HepG2 (cell line): ENCODE data around the gene C1orf35. TPM values are rescaled to one million over a fixed set of nuclear protein-coding genes. Genes with fewer than 3 reads are reported as not detected.

Experiments
- ATAC-seq: fragments of 200-7000 bp; cut with Tn5 transposase; 3 replicates; pipeline ENCODE4 v1.9.1; 2020; ENCODE audit warnings: mild to moderate bottlenecking, moderate library complexity
- Bru-seq: library from RNA; stranded (reverse); fragments of 400-500 nt; gene quantifications from one replicate; lab custom pipeline; 2021; lab: Mats Ljungman, UMichigan
- BruChase-seq, 2 experiments: library from RNA; stranded (reverse); fragments of 400-500 nt; gene quantifications; one replicate each; lab custom pipeline; 2021; lab: Mats Ljungman, UMichigan
- BruUV-seq: library from RNA; stranded (reverse); fragments of 400-500 nt; replicated peaks from 2 replicates; lab custom pipeline; 2021; lab: Mats Ljungman, UMichigan
- CTCF ChIA-PET: fragments of 300-600 bp; formaldehyde crosslinking; extraction: SDS; loops from one replicate; lab custom pipeline; 2021; ENCODE audit warnings: low total read pairs, inconsistent platforms, low intra/inter-chr PET ratio; lab: Yijun Ruan, JAX
- POLR2A ChIA-PET: fragments of 350-600 bp; sonication (Branson Sonifier 250); formaldehyde crosslinking; loops from one replicate; lab custom pipeline; 2020; ENCODE audit warnings: antibody characterized with exemption, inconsistent platforms; lab: Yijun Ruan, JAX
- DNase-seq: peaks from one replicate; pipeline ENCODE4 v3.0.0-alpha.2; 2015; ENCODE audit warnings: low spot score
- FAIRE-seq: peaks from 3 replicates; lab custom pipeline; 2011; peaks lifted over from hg19 to GRCh38; lab: Jason Lieb, UNC
- H2AFZ ChIP-seq: one replicate; pipeline ENCODE4 v1.6.1; 2011; ENCODE audit warnings: low read length, inconsistent platforms
- H3K27ac ChIP-seq: fragments of 300-600 bp; 3 replicates; pipeline ENCODE4 v1.8.0; 2011; ENCODE audit warnings: mixed run types, mild to moderate bottlenecking, mixed read lengths, low read length, inconsistent platforms; ENCODE audit not compliant: insufficient read depth; ENCODE audit errors: extremely low read length
- H3K27me3 ChIP-seq, 2 experiments: fragments of 200-600 bp in 1 of 2; 2 replicates in 1 of 2; 3 replicates in 1 of 2; pipeline versions ENCODE4 v1.6.0 to v1.8.0; 2011; ENCODE audit warnings: low read length in 2 of 2, mild to moderate bottlenecking in 2 of 2, moderate library complexity in 2 of 2, inconsistent platforms in 1 of 2; ENCODE audit not compliant: insufficient read depth in 2 of 2, control insufficient read depth in 1 of 2
- H3K36me3 ChIP-seq, 2 experiments: fragments of 200-600 bp in 1 of 2; replicated peaks in 1 of 2; 2 replicates in 1 of 2; 3 replicates in 1 of 2; pipeline versions ENCODE4 v1.5.1 to v1.8.0; 2011; ENCODE audit warnings: low read length in 2 of 2, inconsistent platforms in 1 of 2; ENCODE audit not compliant: insufficient read depth in 2 of 2, control insufficient read depth in 1 of 2
- H3K4me1 ChIP-seq: 2 replicates; pipeline ENCODE4 v1.5.1; 2012; ENCODE audit warnings: low read length, inconsistent platforms; ENCODE audit not compliant: insufficient read depth
- H3K4me2 ChIP-seq: 2 replicates; pipeline ENCODE4 v1.6.0; 2011; ENCODE audit warnings: low read depth, low read length, inconsistent platforms
- H3K4me3 ChIP-seq, 3 experiments: fragments of 200-600 bp in 1 of 3; sonication (generic), shearing (Covaris generic) in 1 of 3; replicated peaks in 1 of 3; 2 replicates each; pipeline ENCODE4 v1.5.1; 2011 to 2016; ENCODE audit warnings: low read length in 3 of 3, inconsistent platforms in 2 of 3, low read depth in 2 of 3, mild to moderate bottlenecking in 2 of 3, control low read depth in 1 of 3, mixed read lengths in 1 of 3; ENCODE audit not compliant: insufficient read depth in 1 of 3
- H3K79me2 ChIP-seq: one replicate; pipeline ENCODE4 v1.6.1; 2011; ENCODE audit warnings: low read length, inconsistent platforms; ENCODE audit not compliant: insufficient read depth
- H3K9ac ChIP-seq: 2 replicates; pipeline ENCODE4 v1.6.0; 2011; ENCODE audit warnings: mild to moderate bottlenecking, low read depth, low read length, inconsistent platforms; ENCODE audit not compliant: insufficient read depth
- H3K9me3 ChIP-seq: 2 replicates; pipeline ENCODE4 v1.5.1; 2012; ENCODE audit warnings: mild to moderate bottlenecking, low read length
- H4K20me1 ChIP-seq: 2 replicates; pipeline ENCODE4 v1.6.0; 2011; ENCODE audit warnings: inconsistent platforms, mild to moderate bottlenecking, low read length, moderate library complexity; ENCODE audit not compliant: insufficient read depth
- EP300 ChIP-seq, 3 experiments: sonication (generic) in 1 of 3; formaldehyde crosslinking in 1 of 3; IDR thresholded peaks; 2 replicates each; pipeline versions ENCODE4 v1.5.1 to v1.6.1; 2011 to 2020; ENCODE audit warnings: low read depth in 2 of 3, low read length in 2 of 3, borderline replicate concordance in 1 of 3, improper control_type of control experiment in 1 of 3, mild to moderate bottlenecking in 1 of 3, missing genetic modification reagents in 1 of 3, moderate library complexity in 1 of 3
- ERF ChIP-seq: IDR thresholded peaks from 2 replicates; pipeline ENCODE4 v1.6.1; 2018; ENCODE audit warnings: missing biosample characterization, missing genetic modification reagents
- ETV5 ChIP-seq: IDR thresholded peaks from 2 replicates; pipeline ENCODE4 v1.6.1; 2018; ENCODE audit warnings: missing biosample characterization, missing genetic modification reagents, inconsistent platforms, borderline replicate concordance
- KDM5A ChIP-seq: fragments of 200-600 bp; sonication (generic); IDR thresholded peaks from 2 replicates; pipeline ENCODE4 v1.7.0; 2018; ENCODE audit warnings: antibody characterized with exemption, mild to moderate bottlenecking, low read length, borderline replicate concordance
- KLF13 ChIP-seq: sonication (generic); formaldehyde crosslinking; IDR thresholded peaks from 2 replicates; pipeline ENCODE4 v1.4.0; 2020; ENCODE audit warnings: mild to moderate bottlenecking, missing genetic modification reagents
- NFIB ChIP-seq: sonication (generic); formaldehyde crosslinking; IDR thresholded peaks from 2 replicates; pipeline ENCODE4 v1.9.0; 2021; ENCODE audit warnings: missing genetic modification reagents, mild to moderate bottlenecking, borderline replicate concordance
- ZKSCAN8 ChIP-seq: IDR thresholded peaks from 2 replicates; pipeline ENCODE4 v1.6.1; 2016; ENCODE audit warnings: borderline replicate concordance, missing genetic modification reagents, missing compliant biosample characterization
- ZNF451 ChIP-seq: sonication (generic); formaldehyde crosslinking; IDR thresholded peaks from 2 replicates; pipeline ENCODE4 v1.5.0; 2020; ENCODE audit warnings: mild to moderate bottlenecking, missing genetic modification reagents
- ZNF468 ChIP-seq: sonication (generic); formaldehyde crosslinking; IDR thresholded peaks from 2 replicates; pipeline ENCODE4 v1.8.0; 2022; ENCODE audit warnings: mild to moderate bottlenecking, moderate library complexity, missing genetic modification reagents
- ZNF558 ChIP-seq: sonication (generic); formaldehyde crosslinking; IDR thresholded peaks from 2 replicates; pipeline ENCODE4 v1.9.0; 2022; ENCODE audit warnings: mild to moderate bottlenecking, missing genetic modification reagents, borderline replicate concordance
- ZNF615 ChIP-seq: sonication (generic); formaldehyde crosslinking; IDR thresholded peaks from 2 replicates; pipeline ENCODE4 v1.5.0; 2020; ENCODE audit warnings: mild to moderate bottlenecking, missing genetic modification reagents, borderline replicate concordance
- ZNF678 ChIP-seq: sonication (generic); formaldehyde crosslinking; IDR thresholded peaks from 2 replicates; pipeline ENCODE4 v1.4.0; 2020; ENCODE audit warnings: mild to moderate bottlenecking, missing genetic modification reagents
- ZNF740 ChIP-seq: sonication (generic); formaldehyde crosslinking; IDR thresholded peaks from 2 replicates; pipeline ENCODE4 v1.4.0; 2020; ENCODE audit warnings: missing genetic modification reagents
- ZNF878 ChIP-seq: sonication (generic); formaldehyde crosslinking; IDR thresholded peaks from 2 replicates; pipeline ENCODE4 v1.8.1; 2023; ENCODE audit warnings: mild to moderate bottlenecking, missing genetic modification reagents, moderate library complexity
- WGBS: methylation state at CpG from one replicate; pipeline ENCODE4 v1.1.6; 2017; ENCODE audit warnings: low lambda C conversion rate; 5-methylcytosine and 5-hydroxymethylcytosine counted together
- in situ Hi-C: cut with HindIII; loops from 2 replicates; pipeline ENCODE4 v1.10.0; 2017; ENCODE audit warnings: low pct_unique_long_range_greater_than_20kb; ENCODE audit not compliant: extremely low pct_ligation_motif_present
- intact Hi-C: fragments of 100-400 bp; cut with micrococcal nuclease; formaldehyde crosslinking; loops from one replicate; pipeline ENCODE4 v1.10.0; 2022; ENCODE audit not compliant: unreplicated experiment
- long read RNA-seq, 2 experiments: library from RNA in 1 of 2; library from polyadenylated mRNA in 1 of 2; stranded (forward) in 1 of 2; unstranded in 1 of 2; transcript quantifications; one replicate each; pipeline ENCODE4 v2.0.0, GENCODE V29; 2019 to 2022
- polyA minus RNA-seq, 3 experiments: library from RNA; depleted of rRNA, polyadenylated mRNA; stranded (reverse); fragments of >200 nt; gene quantifications; 2 replicates each; pipeline ENCODE4 v1.2.3, GENCODE V29; 2011; ENCODE audit warnings: low replicate concordance in 1 of 3
- polyA plus RNA-seq, 8 experiments: library from polyadenylated mRNA; depleted of rRNA in 3 of 8; stranded (reverse) in 7 of 8; unstranded in 1 of 8; fragments of >200 nt; fragmentation: Illumina TruSeq in 4 of 8; extraction: Trizol in 4 of 8; gene quantifications; 2 replicates each; pipeline versions ENCODE4 v1.2.1 to v1.2.3, GENCODE V29; 2011 to 2016; ENCODE audit warnings: low read depth in 4 of 8, missing spikeins in 1 of 8, mixed read lengths in 1 of 8; ENCODE audit not compliant: insufficient read depth in 1 of 8
- total RNA-seq, 5 experiments: library from RNA; depleted of rRNA; stranded (reverse); fragments of >200 nt; fragmentation: Illumina TruSeq; extraction: Trizol; gene quantifications; 2 replicates each; pipeline ENCODE4 v1.2.3, GENCODE V29; 2016; ENCODE audit warnings: low read depth in 1 of 5

C1orf35 gene
- total RNA-seq (2016; rRNA removed; fragmentation: Illumina TruSeq; extraction: Trizol) = 14.2 and 19.3 TPM in 2 replicates
- total RNA-seq (2016; cell fraction: cytosol; rRNA removed; fragmentation: Illumina TruSeq; extraction: Trizol; ENCODE audit: low read depth) = 3.6 and 3.9 TPM in 2 replicates
- 12.7 and 19.3 TPM in 2 replicates for total RNA-seq (2016; cell fraction: insoluble cytoplasmic fraction; rRNA removed; fragmentation: Illumina TruSeq; extraction: Trizol)
- 5.2 and 7.7 TPM in 2 replicates for total RNA-seq (2016; cell fraction: membrane; rRNA removed; fragmentation: Illumina TruSeq; extraction: Trizol)
- 10.2 and 14.8 TPM in 2 replicates for total RNA-seq (2016; cell fraction: nucleus; rRNA removed; fragmentation: Illumina TruSeq; extraction: Trizol)
- polyA plus RNA-seq (2011; rRNA removed) = 8.1 and 8.8 TPM in 2 replicates
- polyA plus RNA-seq (2011; cell fraction: cytosol; rRNA removed) = 5.5 and 9.0 TPM in 2 replicates
- polyA plus RNA-seq (2011; cell fraction: nucleus; rRNA removed) = 34.5 and 36.2 TPM in 2 replicates
- polyA plus RNA-seq (2012) = 6.8 and 7.0 TPM in 2 replicates
- polyA plus RNA-seq (2016; cell fraction: cytosol; fragmentation: Illumina TruSeq; extraction: Trizol; ENCODE audit: low read depth) = 2.9 and 3.3 TPM in 2 replicates
- 14.4 and 15.4 TPM in 2 replicates for polyA plus RNA-seq (2016; cell fraction: insoluble cytoplasmic fraction; fragmentation: Illumina TruSeq; extraction: Trizol; ENCODE audit: low read depth)
- 4.2 TPM in 2 replicates for polyA plus RNA-seq (2016; cell fraction: membrane; fragmentation: Illumina TruSeq; extraction: Trizol; ENCODE audit: low read depth)
- polyA plus RNA-seq (2016; cell fraction: nucleus; fragmentation: Illumina TruSeq; extraction: Trizol; ENCODE audit: insufficient read depth, low read depth) = 35.0 and 36.9 TPM in 2 replicates
- 3.9 and 4.2 TPM in 2 replicates for polyA minus RNA-seq (2011; rRNA and poly(A)+ RNA removed; ENCODE audit: low replicate concordance)
- polyA minus RNA-seq (2011; cell fraction: cytosol; rRNA and poly(A)+ RNA removed) = 1.2 and 2.6 TPM in 2 replicates
- polyA minus RNA-seq (2011; cell fraction: nucleus; rRNA and poly(A)+ RNA removed) = 2.7 and 3.4 TPM in 2 replicates
- Bru-seq, nascent RNA = percentile 63 among the genes with signal in this experiment
- percentile 83 among the genes with signal in this experiment for BruChase-seq, experiment 1, labeled RNA remaining after a 6-hour chase
- BruChase-seq, experiment 2, labeled RNA remaining after a 2-hour chase = percentile 81 among the genes with signal in this experiment
- long read RNA-seq, experiment 1, transcript C1orf35-201 (8 exons, 1,427 nt) = major isoform, 13 of 39 reads
- long read RNA-seq, experiment 1, partial matches to known transcripts = 21 of 39 reads
- long read RNA-seq, experiment 1, other reads (novel, unspliced or antisense) = 4 of 39 reads
- long read RNA-seq, experiment 2, transcript C1orf35-201 (8 exons, 1,427 nt) = major isoform, 16 of 25 reads
- long read RNA-seq, experiment 2, partial matches to known transcripts = 8 of 25 reads
- long read RNA-seq, experiment 2, other reads (novel, unspliced or antisense) = 1 of 25 reads

GRCh38 chr1:228102791-228103620, at the start of gene C1orf35:
Gene C1orf35, minus strand, starts transcription at chr1:228103325. Its CDS starts 98 bp downstream, at chr1:228103227.
- peaks cover 11 to 28% of the 10 kb centered on the region in 2 experiments; a peak in 4 of 5 replicates for H3K36me3 ChIP-seq
- POLR2A ChIA-PET = no interaction called here
- TF ChIP-seq NFIB = no peak
- TF ChIP-seq ZNF468 (CRISPR knock-in tag) = peak; percentile 25; the same call in 1 of the 2 replicates
- TF ChIP-seq ZNF740 (CRISPR knock-in tag) = no peak
- peak; percentile 56; the same call in 1 of the 2 replicates for TF ChIP-seq ZNF558 (CRISPR knock-in tag)
- peak; percentile 89 for TF ChIP-seq ZNF678 (CRISPR knock-in tag)
- TF ChIP-seq ETV5 = peak; percentile 71
- TF ChIP-seq ZNF615 (CRISPR knock-in tag) = peak; percentile 57; the same call in 1 of the 2 replicates
- TF ChIP-seq KLF13 = 0 out of 2 replicates have a peak, but pooled peaks have one; percentile 12
- TF ChIP-seq ZKSCAN8 (CRISPR knock-in tag) = peak; percentile 54; the same call in 1 of the 2 replicates
- TF ChIP-seq ERF = peak; percentile 86
- TF ChIP-seq ZNF451 = peak; percentile 97; the same call in 1 of the 2 replicates
- TF ChIP-seq EP300 (IDR thresholded peaks at IDR 0.05; ENCODE audit: low read depth in 2 of 2, low read length in 2 of 2) = no peak; a peak in 1 of 4 replicates
- TF ChIP-seq EP300 (CRISPR knock-in tag; IDR thresholded peaks at IDR 0.05; ENCODE audit: borderline replicate concordance) = no peak; the same call in 1 of the 2 replicates
- TF ChIP-seq ZNF878 (CRISPR knock-in tag) = peak; percentile 65; the same call in 1 of the 2 replicates
- peak; percentile 87 for TF ChIP-seq KDM5A

More at GRCh38 chr1:228102791-228103620, at the start of gene C1orf35:
- Histone ChIP-seq H3K79me2 (peaks cover 25% of the 10 kb centered on the region), H4K20me1 (peaks cover 27% of the 10 kb centered on the region), H3K9me3 (no peaks in the 10 kb centered on the region), H3K4me2 (peak within 1 kb of the TSS; percentile 69), H3K9ac (peak within 1 kb of the TSS; percentile 79), H3K27ac (peak within 1 kb of the TSS; percentile 80), H3K4me1 (peaks cover 35% of the 10 kb centered on the region), H3K27me3 (no peaks in the 10 kb centered on the region; a peak in 1 of 5 replicates), H2AFZ (no peak within 1 kb of the TSS), H3K4me3 (peak within 1 kb of the TSS; percentile 82 to 93 (median 92))
- peak; percentile 68 for ATAC-seq
- CTCF ChIA-PET = no interaction called here
- WGBS = 2% methylated on average over 22 of the region's 104 CpGs
- in situ Hi-C loops (no loop called here), intact Hi-C loops (no loop called here)
- peak; percentile 83 for DNase-seq
- peak; percentile 72 for FAIRE-seq
- no TSS peak for BruUV-seq
